Activated T-helper 9 cell treated with anti-CD3 and anti-CD28 coated beads, Interleukin-2, amount 50 U/mL, for 16 hours (primary cell): ENCODE measurements around the gene URI1.

ENCODE experiments used
- DNase-seq: peaks from one replicate; pipeline ENCODE4 v3.0.0-alpha.2; 2020; ENCODE audit warnings: low read depth

Gene URI1

GRCh38 chr19:29971002-29971401, 29.0 kb downstream of the URI1 start:
- DNase-seq = no peak

GRCh38 chr19:29971648-29972047, 29.6 kb downstream of the URI1 start:
- no peak for DNase-seq

- DNase-seq = no peak
These were observed 32.7 kb downstream of the URI1 start for GRCh38 chr19:29974701-29975100.

- no peak for DNase-seq
These were observed 34.3 kb downstream of the URI1 start for GRCh38 chr19:29976151-29976943.

- no peak for DNase-seq
These were observed 36.0 kb downstream of the URI1 start for GRCh38 chr19:29978080-29978479.

GRCh38 chr19:29983568-29983967, 41.5 kb downstream of the URI1 start:
- no peak for DNase-seq

- DNase-seq = no peak
These were observed 43.2 kb downstream of the URI1 start for GRCh38 chr19:29985196-29985595.

- no peak for DNase-seq
These were observed 46.3 kb downstream of the URI1 start for GRCh38 chr19:29988351-29988750.

GRCh38 chr19:29992233-29992867, 50.3 kb downstream of the URI1 start:
- no peak for DNase-seq

GRCh38 chr19:29999490-29999889, 57.5 kb downstream of the URI1 start:
- DNase-seq = no peak

- DNase-seq = no peak
These were observed 58.8 kb downstream of the URI1 start for GRCh38 chr19:30000862-30001261.

GRCh38 chr19:30001301-30001700, 59.3 kb downstream of the URI1 start:
- DNase-seq = no peak

- no peak for DNase-seq
These were observed 59.8 kb downstream of the URI1 start for GRCh38 chr19:30001791-30002190.

- no peak for DNase-seq
These were observed 61.8 kb downstream of the URI1 start for GRCh38 chr19:30003866-30004265.

GRCh38 chr19:30004403-30004802, 62.4 kb downstream of the URI1 start:
- no peak for DNase-seq

- DNase-seq = no peak
These were observed 64.2 kb downstream of the URI1 start for GRCh38 chr19:30006207-30006606.

- DNase-seq = no peak
These were observed 66.1 kb downstream of the URI1 start for GRCh38 chr19:30008169-30008568.

- DNase-seq = no peak
These were observed 67.0 kb downstream of the URI1 start for GRCh38 chr19:30009013-30009412.

- DNase-seq = no peak
These were observed 69.1 kb downstream of the URI1 start for GRCh38 chr19:30011051-30011578.

GRCh38 chr19:30014770-30015169, 72.7 kb downstream of the URI1 start:
- no peak for DNase-seq

- no peak for DNase-seq
These were observed 75.1 kb downstream of the URI1 start for GRCh38 chr19:30017172-30017571.

- DNase-seq = no peak
These were observed 78.2 kb downstream of the URI1 start for GRCh38 chr19:30020189-30020588.

GRCh38 chr19:30022659-30023058, 80.6 kb downstream of the URI1 start:
- no peak for DNase-seq

GRCh38 chr19:30023330-30023729, 81.3 kb downstream of the URI1 start:
- DNase-seq = no peak
